ENCODE measurements around the gene PRDM2.

Gene PRDM2

GRCh38 chr1:13793088-13793730 is 93.2 kb downstream of the PRDM2 start:
- no peak overlapping the region for H3K4me3 ChIP-seq (ENCODE audit: low read length)
- no peak overlapping the region for H2AFZ ChIP-seq (ENCODE audit: low read length)
- no peaks in the 10 kb centered on the region for H3K27me3 ChIP-seq (replicated peaks; ENCODE audit: insufficient read depth, low read length)
- no peaks in the 10 kb centered on the region for H3K9me3 ChIP-seq (replicated peaks; ENCODE audit: insufficient read depth, low read length)
- peaks cover 3% of the 10 kb centered on the region; the same call in 1 of the 2 replicates for H3K36me3 ChIP-seq (replicated peaks; ENCODE audit: insufficient read depth, low read length)
- TF ChIP-seq, protein P1, sequence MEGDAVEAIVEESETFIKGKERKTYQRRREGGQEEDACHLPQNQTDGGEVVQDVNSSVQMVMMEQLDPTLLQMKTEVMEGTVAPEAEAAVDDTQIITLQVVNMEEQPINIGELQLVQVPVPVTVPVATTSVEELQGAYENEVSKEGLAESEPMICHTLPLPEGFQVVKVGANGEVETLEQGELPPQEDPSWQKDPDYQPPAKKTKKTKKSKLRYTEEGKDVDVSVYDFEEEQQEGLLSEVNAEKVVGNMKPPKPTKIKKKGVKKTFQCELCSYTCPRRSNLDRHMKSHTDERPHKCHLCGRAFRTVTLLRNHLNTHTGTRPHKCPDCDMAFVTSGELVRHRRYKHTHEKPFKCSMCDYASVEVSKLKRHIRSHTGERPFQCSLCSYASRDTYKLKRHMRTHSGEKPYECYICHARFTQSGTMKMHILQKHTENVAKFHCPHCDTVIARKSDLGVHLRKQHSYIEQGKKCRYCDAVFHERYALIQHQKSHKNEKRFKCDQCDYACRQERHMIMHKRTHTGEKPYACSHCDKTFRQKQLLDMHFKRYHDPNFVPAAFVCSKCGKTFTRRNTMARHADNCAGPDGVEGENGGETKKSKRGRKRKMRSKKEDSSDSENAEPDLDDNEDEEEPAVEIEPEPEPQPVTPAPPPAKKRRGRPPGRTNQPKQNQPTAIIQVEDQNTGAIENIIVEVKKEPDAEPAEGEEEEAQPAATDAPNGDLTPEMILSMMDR (IDR thresholded peaks at IDR 0.05; ENCODE audit: low read length): no peak
- TF ChIP-seq EZH2 (optimal IDR thresholded peaks at IDR 0.05; ENCODE audit: low read depth, low read length) (no peak), EZH2phosphoT487 (IDR thresholded peaks at IDR 0.05; ENCODE audit: low read length) (no peak)
- no peak overlapping the region for H3K9ac ChIP-seq (ENCODE audit: low read length)
- peaks cover 12% of the 10 kb centered on the region for H3K79me2 ChIP-seq (ENCODE audit: low read length)
- no peaks in the 10 kb centered on the region for H3K4me1 ChIP-seq (ENCODE audit: low read length)
- no peaks in the 10 kb centered on the region for H3F3A ChIP-seq (ENCODE audit: insufficient read depth, low read length)
- H3K9me2 ChIP-seq (replicated peaks; ENCODE audit: insufficient read depth, low read length): no peaks in the 10 kb centered on the region
- no peak overlapping the region for H3K4me2 ChIP-seq (ENCODE audit: low read depth, low read length)
- no peak for DNase-seq
- no peaks in the 10 kb centered on the region; the same call in 1 of the 2 replicates for H4K20me1 ChIP-seq (ENCODE audit: insufficient read depth, low read length)
- no peak overlapping the region for H3K27ac ChIP-seq (ENCODE audit: low read length)

DNA sequence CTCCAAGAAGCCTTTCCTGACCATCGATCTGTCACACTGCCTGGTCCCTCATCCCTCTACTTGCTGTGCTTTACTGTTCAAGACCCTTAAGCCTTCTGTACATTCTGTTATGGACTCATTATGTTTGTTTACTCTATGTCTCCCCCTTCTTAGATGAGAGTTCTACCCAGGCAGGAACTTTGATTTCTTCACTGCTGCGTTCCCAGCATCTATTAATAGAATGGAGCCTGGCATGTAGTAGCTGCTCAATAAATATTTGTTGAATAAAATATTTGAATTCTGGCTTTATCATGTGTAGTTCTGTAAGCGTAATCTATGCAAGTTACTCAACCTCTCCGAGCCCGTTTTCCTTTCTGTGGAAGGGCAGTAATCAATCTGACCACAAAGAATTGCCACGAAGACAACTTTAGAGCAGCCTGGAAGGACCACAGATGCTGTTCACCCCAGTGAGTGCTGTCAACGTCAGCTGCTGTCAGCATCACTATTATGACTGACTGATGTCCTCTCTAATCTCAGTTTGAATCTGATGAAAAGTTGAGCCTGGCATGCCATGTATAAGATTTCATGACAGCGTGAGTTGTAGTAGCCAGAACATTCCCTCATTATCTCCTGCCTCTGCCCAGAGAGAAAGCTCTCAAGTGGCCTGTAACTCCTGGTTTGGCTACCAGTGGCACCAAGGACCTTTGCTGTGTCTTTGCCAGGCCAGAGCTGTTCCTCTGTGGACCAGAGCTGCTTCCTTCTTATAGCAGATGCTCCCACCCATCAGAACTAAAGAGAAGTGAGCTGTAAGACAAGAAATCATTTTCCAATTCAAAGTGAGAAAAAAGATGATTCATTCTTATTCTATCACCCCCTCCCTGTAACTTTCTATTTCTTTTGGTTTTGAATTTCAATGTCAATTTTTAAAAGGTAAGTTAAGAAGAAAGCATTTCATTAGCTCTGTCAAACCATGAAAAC is 94.5 kb downstream of the PRDM2 start:
- Histone ChIP-seq H4K20me1 (ENCODE audit: insufficient read depth, low read length) (no peaks in the 10 kb centered on the region), H3K4me1 (ENCODE audit: low read length) (no peaks in the 10 kb centered on the region)

DNA sequence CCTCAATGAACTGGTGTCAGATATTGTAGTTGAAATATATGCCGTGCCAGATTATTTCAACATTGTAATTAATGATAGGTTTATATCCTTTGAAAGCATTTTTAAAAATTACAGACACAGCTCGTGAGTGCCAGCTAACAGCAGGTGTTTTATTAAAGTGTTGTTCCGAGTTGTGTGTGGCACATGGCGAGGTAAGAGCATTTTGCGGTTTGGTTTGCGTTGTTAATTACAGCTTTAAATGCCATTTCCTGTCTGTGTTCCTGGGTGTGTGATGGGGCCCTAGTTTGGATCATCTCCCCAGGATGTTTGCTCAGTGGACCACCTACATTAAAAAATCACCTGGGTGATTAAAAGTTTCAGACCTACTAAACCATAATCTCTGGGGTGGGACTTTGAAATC is 97.4 kb downstream of the PRDM2 start:
- DNase-seq: no peak
- H3K36me3 ChIP-seq (replicated peaks; ENCODE audit: insufficient read depth, low read length): no peaks in the 10 kb centered on the region
- no peaks in the 10 kb centered on the region for H3K9me3 ChIP-seq (replicated peaks; ENCODE audit: insufficient read depth, low read length)
- no peaks in the 10 kb centered on the region for H3K27me3 ChIP-seq (replicated peaks; ENCODE audit: insufficient read depth, low read length)
- no peak overlapping the region for H3K27ac ChIP-seq (ENCODE audit: low read length)
- TF ChIP-seq EZH2phosphoT487 (IDR thresholded peaks at IDR 0.05; ENCODE audit: low read length) (no peak), EZH2 (optimal IDR thresholded peaks at IDR 0.05; ENCODE audit: low read depth, low read length) (no peak)
- TF ChIP-seq, protein P1 (IDR thresholded peaks at IDR 0.05; ENCODE audit: low read length): no peak
- H3K4me1 ChIP-seq (ENCODE audit: low read length): no peaks in the 10 kb centered on the region
- no peaks in the 10 kb centered on the region for H3F3A ChIP-seq (ENCODE audit: insufficient read depth, low read length)
- H3K79me2 ChIP-seq (ENCODE audit: low read length): no peaks in the 10 kb centered on the region
- no peaks in the 10 kb centered on the region for H3K9me2 ChIP-seq (replicated peaks; ENCODE audit: insufficient read depth, low read length)
- H2AFZ ChIP-seq (ENCODE audit: low read length): no peak overlapping the region
- H3K4me2 ChIP-seq (ENCODE audit: low read depth, low read length): no peak overlapping the region
- no peaks in the 10 kb centered on the region for H4K20me1 ChIP-seq (ENCODE audit: insufficient read depth, low read length)
- H3K4me3 ChIP-seq (ENCODE audit: low read length): no peak overlapping the region
- no peak overlapping the region for H3K9ac ChIP-seq (ENCODE audit: low read length)

More for the DNA sequence above, 94.5 kb downstream of the PRDM2 start:
- no peaks in the 10 kb centered on the region for H3K9me2 ChIP-seq (replicated peaks; ENCODE audit: insufficient read depth, low read length)
- no peaks in the 10 kb centered on the region for H3F3A ChIP-seq (ENCODE audit: insufficient read depth, low read length)
- no peak overlapping the region for H3K4me3 ChIP-seq (ENCODE audit: low read length)
- no peaks in the 10 kb centered on the region for H3K36me3 ChIP-seq (replicated peaks; ENCODE audit: insufficient read depth, low read length)
- no peak overlapping the region for H3K4me2 ChIP-seq (ENCODE audit: low read depth, low read length)
- TF ChIP-seq, protein P1 (IDR thresholded peaks at IDR 0.05; ENCODE audit: low read length): no peak
- no peak for TF ChIP-seq EZH2phosphoT487 (IDR thresholded peaks at IDR 0.05; ENCODE audit: low read length)
- no peak for TF ChIP-seq EZH2 (optimal IDR thresholded peaks at IDR 0.05; ENCODE audit: low read depth, low read length)
- H3K9ac ChIP-seq (ENCODE audit: low read length): no peak overlapping the region
- DNase-seq: no peak
- H3K9me3 ChIP-seq (replicated peaks; ENCODE audit: insufficient read depth, low read length): no peaks in the 10 kb centered on the region
- no peak overlapping the region for H2AFZ ChIP-seq (ENCODE audit: low read length)
- H3K27ac ChIP-seq (ENCODE audit: low read length): no peak overlapping the region
- H3K27me3 ChIP-seq (replicated peaks; ENCODE audit: insufficient read depth, low read length): no peaks in the 10 kb centered on the region
- H3K79me2 ChIP-seq (ENCODE audit: low read length): 0 out of 2 replicates have a peak, but pooled peaks cover 3% of the 10 kb centered on the region
